GM12878 (cell line): ENCODE results near the gene KIAA0319L. TPM values are rescaled to one million over a fixed set of nuclear protein-coding genes. Genes with fewer than 3 reads are reported as not detected.

Experiments used
- ATAC-seq: fragments of 200-7000 bp; cut with Tn5 transposase; 3 replicates; pipeline ENCODE4 v1.9.1; 2020; ENCODE audit warnings: mild to moderate bottlenecking, moderate library complexity
- BruUV-seq: library from RNA; stranded (reverse); fragments of 400-500 nt; replicated peaks from 2 replicates; lab custom pipeline; 2021; lab: Mats Ljungman, UMichigan
- CTCF ChIA-PET: fragments of 300-600 bp; sonication (Branson Sonifier 250); formaldehyde crosslinking; extraction: SDS; loops from one replicate; lab custom pipeline; 2021; ENCODE audit warnings: inconsistent platforms; lab: Yijun Ruan, JAX
- POLR2A ChIA-PET: fragments of 350-600 bp; formaldehyde crosslinking; extraction: SDS; loops from one replicate; lab custom pipeline; 2021; ENCODE audit warnings: inconsistent platforms; lab: Charles Lee
- RAD21 ChIA-PET: fragments of 300-600 bp; sonication (Branson Sonifier 250); formaldehyde crosslinking; loops from one replicate; lab custom pipeline; 2023; ENCODE audit warnings: antibody characterized with exemption; ENCODE audit not compliant: unreplicated experiment; lab: Charles Lee
- SMC1A ChIA-PET: fragments of 300-600 bp; sonication (Branson Sonifier 250); formaldehyde crosslinking; loops from one replicate; lab custom pipeline; 2023; ENCODE audit not compliant: unreplicated experiment, uncharacterized antibody; lab: Charles Lee
- DNase-seq: peaks from one replicate; pipeline ENCODE4 v3.0.0-alpha.2; 2011; ENCODE audit warnings: low read depth, low spot score
- FAIRE-seq: peaks from 3 replicates; lab custom pipeline; 2011; peaks lifted over from hg19 to GRCh38; lab: Jason Lieb, UNC
- H2AFZ ChIP-seq: 2 replicates; pipeline ENCODE4 v1.6.0; 2011; ENCODE audit warnings: low read depth, low read length, control low read depth; ENCODE audit not compliant: control insufficient read depth
- H3K27ac ChIP-seq: 2 replicates; pipeline ENCODE4 v1.5.1; 2011; ENCODE audit warnings: control low read depth; ENCODE audit not compliant: control insufficient read depth, insufficient read depth
- H3K27me3 ChIP-seq, 2 experiments: replicated peaks in 1 of 2; 2 replicates each; pipeline versions ENCODE4 v1.6.0 to v1.6.1; 2011; ENCODE audit warnings: low read length in 1 of 2; ENCODE audit not compliant: control insufficient read depth in 2 of 2, insufficient read depth in 2 of 2
- H3K36me3 ChIP-seq, 2 experiments: 2 replicates each; pipeline ENCODE4 v1.5.1; 2011; ENCODE audit warnings: low read length in 1 of 2; ENCODE audit not compliant: control insufficient read depth in 2 of 2, insufficient read depth in 2 of 2
- H3K4me1 ChIP-seq: 2 replicates; pipeline ENCODE4 v1.6.1; 2011; ENCODE audit warnings: mild to moderate bottlenecking, low read length, moderate library complexity, mixed read lengths; ENCODE audit not compliant: control insufficient read depth, insufficient read depth
- H3K4me2 ChIP-seq: 2 replicates; pipeline ENCODE4 v1.6.0; 2011; ENCODE audit warnings: control low read depth; ENCODE audit not compliant: control insufficient read depth, insufficient read depth
- H3K4me3 ChIP-seq: fragments of 200-600 bp; sonication (generic); 2 replicates; pipeline ENCODE4 v1.5.1; 2016
- H3K79me2 ChIP-seq: 2 replicates; pipeline ENCODE4 v1.6.0; 2011; ENCODE audit warnings: low read length; ENCODE audit not compliant: control insufficient read depth, insufficient read depth
- H3K9ac ChIP-seq: 2 replicates; pipeline ENCODE4 v1.8.0; 2011; ENCODE audit warnings: low read length, control low read depth, mixed read lengths; ENCODE audit not compliant: control insufficient read depth, insufficient read depth
- H3K9me3 ChIP-seq: replicated peaks from 3 replicates; pipeline ENCODE4 v1.5.1; 2011; ENCODE audit warnings: mild to moderate bottlenecking, low read length; ENCODE audit not compliant: control insufficient read depth, insufficient read depth
- H4K20me1 ChIP-seq: 2 replicates; pipeline ENCODE4 v1.6.0; 2011; ENCODE audit not compliant: control insufficient read depth, insufficient read depth
- CBFB ChIP-seq: IDR thresholded peaks from 2 replicates; pipeline ENCODE4 v1.6.1; 2016; ENCODE audit warnings: antibody characterized with exemption, low read depth
- CHD4 ChIP-seq: fragments of 200-600 bp; sonication (generic); IDR thresholded peaks from 2 replicates; pipeline ENCODE4 v1.6.1; 2016; ENCODE audit warnings: mild to moderate bottlenecking
- EGR1 ChIP-seq, 2 experiments: IDR thresholded peaks; 1 replicate in 1 of 2; 2 replicates in 1 of 2; pipeline ENCODE4 v1.6.1; 2011 to 2012; ENCODE audit warnings: low read depth in 2 of 2, low read length in 2 of 2, borderline replicate concordance in 1 of 2, mild to moderate bottlenecking in 1 of 2, moderate library complexity in 1 of 2
- ETV6 ChIP-seq, 2 experiments: fragments of 450-650 bp in 1 of 2; IDR thresholded peaks in 1 of 2; conservative IDR thresholded peaks in 1 of 2; 2 replicates each; pipeline ENCODE4 v1.6.1; 2014; ENCODE audit warnings: antibody characterized with exemption in 1 of 2, borderline replicate concordance in 1 of 2, low read depth in 1 of 2, mild to moderate bottlenecking in 1 of 2, moderate library complexity in 1 of 2
- HDGF ChIP-seq: fragments of 450-650 bp; IDR thresholded peaks from 2 replicates; pipeline ENCODE4 v1.6.1; 2016; ENCODE audit warnings: antibody characterized with exemption
- MTA2 ChIP-seq: fragments of 450-650 bp; IDR thresholded peaks from 2 replicates; pipeline ENCODE4 v1.6.1; 2016; ENCODE audit warnings: low read depth, mild to moderate bottlenecking, moderate library complexity
- POU2F2 ChIP-seq: IDR thresholded peaks from 3 replicates; pipeline ENCODE4 v1.6.1; 2011; ENCODE audit warnings: low read depth, mild to moderate bottlenecking, low read length, borderline replicate concordance
- RFX5 ChIP-seq: IDR thresholded peaks from 2 replicates; pipeline ENCODE4 v1.6.1; 2011; ENCODE audit warnings: low read depth, low read length, improper control_type of control experiment
- ZNF274 ChIP-seq: IDR thresholded peaks from one replicate; pipeline ENCODE4 v1.8.0; 2011; ENCODE audit not compliant: insufficient read length, insufficient read depth
- WGBS: methylation state at CpG from one replicate; pipeline ENCODE4 v1.1.6; 2016; ENCODE audit warnings: low lambda C conversion rate; ENCODE audit not compliant: insufficient replicate concordance, insufficient coverage; ENCODE audit errors: missing lambda C conversion rate; 5-methylcytosine and 5-hydroxymethylcytosine counted together
- in situ Hi-C: fragments of 300-500 bp; cut with MboI; formaldehyde crosslinking; loops from 9 replicates; pipeline ENCODE4 v1.14.3; 2018; ENCODE audit warnings: mixed read lengths
- intact Hi-C: fragments of 100-400 bp; cut with micrococcal nuclease; formaldehyde crosslinking; loops from one replicate; pipeline ENCODE4 v1.14.2; 2022; ENCODE audit not compliant: unreplicated experiment
- polyA plus RNA-seq, 11 experiments: library from polyadenylated mRNA; depleted of rRNA in 4 of 11; unstranded in 6 of 11; stranded (reverse) in 5 of 11; fragments of >200 nt; fragmentation: Nextera tagmentation in 4 of 11; fragmentation: Illumina TruSeq in 1 of 11; extraction: Ambion mirVana in 4 of 11; extraction: Trizol in 1 of 11; gene quantifications; 1 replicate in 1 of 11; 2 replicates in 10 of 11; pipeline versions ENCODE4 v1.2.1 to v1.2.3, GENCODE V29; 2011 to 2016; ENCODE audit warnings: inconsistent platforms in 2 of 11, missing spikeins in 2 of 11, low read depth in 1 of 11
- total RNA-seq, 4 experiments: library from RNA; depleted of rRNA in 3 of 4; stranded (reverse); fragments of >200 nt in 3 of 4; fragmentation: Illumina TruSeq in 1 of 4; extraction: Trizol in 1 of 4; gene quantifications; 2 replicates each; pipeline versions ENCODE4 v1.2.1 to v1.2.3, GENCODE V29; 2013 to 2021
- TF ChIP-seq, protein P1 (sequence below): IDR thresholded peaks from 2 replicates; pipeline ENCODE4 v1.6.1; 2012; ENCODE audit warnings: improper control_type of control experiment, low read depth, low read length; ENCODE audit not compliant: insufficient replicate concordance
- TF ChIP-seq, protein P2 (sequence below): IDR thresholded peaks from 2 replicates; pipeline ENCODE4 v1.6.1; 2012; ENCODE audit warnings: low read depth, low read length, improper control_type of control experiment

KIAA0319L gene
- total and polyA plus RNA-seq, 10 of the 15 experiments (the other 5 are each of a cell fraction or from before 2014, with no cell fraction given): 2.6 to 57.8 (median 25.4) TPM

DNA sequence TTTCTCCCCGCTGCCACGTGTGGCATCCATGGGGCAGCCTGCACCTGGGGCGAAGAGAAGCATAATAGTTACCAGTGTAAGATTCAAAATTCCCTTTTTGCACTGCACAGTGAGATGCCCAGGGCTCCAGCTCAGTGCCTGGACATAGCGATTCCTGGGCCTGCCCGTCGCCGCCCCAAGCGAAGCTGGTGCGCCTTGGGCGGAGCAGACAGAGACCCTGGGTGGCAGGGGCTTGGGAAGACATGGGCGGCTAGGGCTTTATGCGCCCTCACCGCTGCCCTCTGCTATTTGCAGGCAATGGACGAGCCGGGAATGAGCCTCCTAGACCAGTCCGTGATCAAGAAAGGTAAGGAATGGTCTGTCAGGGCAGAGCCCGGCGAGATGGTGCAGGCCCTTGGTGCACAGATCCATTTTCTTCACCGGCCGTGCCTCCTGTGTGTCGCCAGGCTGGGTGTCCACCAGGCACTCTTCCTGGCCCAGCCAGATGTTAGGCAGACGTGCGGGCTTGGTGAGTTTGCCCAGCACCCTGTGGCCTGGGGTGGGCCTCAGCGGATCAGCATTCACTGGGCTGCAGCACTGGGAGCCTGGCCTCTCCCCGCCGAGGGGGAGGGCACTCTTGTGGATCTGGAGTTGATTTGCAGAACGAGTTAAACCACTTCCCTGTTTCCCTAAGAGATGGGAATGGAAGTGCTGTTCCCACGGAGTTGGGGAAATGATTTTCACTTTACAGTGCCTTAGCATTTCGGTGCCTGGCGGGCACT, 17.6 kb upstream of the KIAA0319L start:
- no peaks in the 10 kb centered on the region; the same call in 1 of the 2 replicates for H3K79me2 ChIP-seq
- H3K27me3 ChIP-seq: peaks cover 0 to 2% of the 10 kb centered on the region in 2 experiments; a peak in 2 of 4 replicates
- ATAC-seq: no peak
- in situ Hi-C loops (no loop called here), intact Hi-C loops (no loop called here)
- DNase-seq: no peak
- no peak overlapping the region for H3K27ac ChIP-seq
- RAD21 ChIA-PET: no interaction called here
- CTCF ChIA-PET: interaction anchor here (1.0 kb wide), 1 partner anchor 141 kb away, joined by 3 read pairs; no protein-coding TSS in a partner anchor
- POLR2A ChIA-PET: no interaction called here
- no peak overlapping the region for H3K9ac ChIP-seq
- no peak overlapping the region for H3K4me2 ChIP-seq
- H3K9me3 ChIP-seq: no peaks in the 10 kb centered on the region
- no peaks in the 10 kb centered on the region for H4K20me1 ChIP-seq
- SMC1A ChIA-PET: no interaction called here
- no peak overlapping the region for H2AFZ ChIP-seq
- H3K4me3 ChIP-seq: no peak overlapping the region
- no peak for FAIRE-seq
- TF ChIP-seq CHD4 (no peak), MTA2 (no peak), HDGF (no peak), RFX5 (no peak), ETV6 (conservative IDR thresholded peaks at IDR 0.05 in 1 of 2, IDR thresholded peaks at IDR 0.05 in 1 of 2; ENCODE audit: borderline replicate concordance in 1 of 2, low read depth in 1 of 2) (no peak), POU2F2 (no peak), ZNF274 (no peak), EGR1 (IDR thresholded peaks at IDR 0.05; ENCODE audit: borderline replicate concordance in 1 of 2, low read depth in 2 of 2, low read length in 2 of 2) (no peak), CBFB (no peak)
- TF ChIP-seq, protein P1, sequence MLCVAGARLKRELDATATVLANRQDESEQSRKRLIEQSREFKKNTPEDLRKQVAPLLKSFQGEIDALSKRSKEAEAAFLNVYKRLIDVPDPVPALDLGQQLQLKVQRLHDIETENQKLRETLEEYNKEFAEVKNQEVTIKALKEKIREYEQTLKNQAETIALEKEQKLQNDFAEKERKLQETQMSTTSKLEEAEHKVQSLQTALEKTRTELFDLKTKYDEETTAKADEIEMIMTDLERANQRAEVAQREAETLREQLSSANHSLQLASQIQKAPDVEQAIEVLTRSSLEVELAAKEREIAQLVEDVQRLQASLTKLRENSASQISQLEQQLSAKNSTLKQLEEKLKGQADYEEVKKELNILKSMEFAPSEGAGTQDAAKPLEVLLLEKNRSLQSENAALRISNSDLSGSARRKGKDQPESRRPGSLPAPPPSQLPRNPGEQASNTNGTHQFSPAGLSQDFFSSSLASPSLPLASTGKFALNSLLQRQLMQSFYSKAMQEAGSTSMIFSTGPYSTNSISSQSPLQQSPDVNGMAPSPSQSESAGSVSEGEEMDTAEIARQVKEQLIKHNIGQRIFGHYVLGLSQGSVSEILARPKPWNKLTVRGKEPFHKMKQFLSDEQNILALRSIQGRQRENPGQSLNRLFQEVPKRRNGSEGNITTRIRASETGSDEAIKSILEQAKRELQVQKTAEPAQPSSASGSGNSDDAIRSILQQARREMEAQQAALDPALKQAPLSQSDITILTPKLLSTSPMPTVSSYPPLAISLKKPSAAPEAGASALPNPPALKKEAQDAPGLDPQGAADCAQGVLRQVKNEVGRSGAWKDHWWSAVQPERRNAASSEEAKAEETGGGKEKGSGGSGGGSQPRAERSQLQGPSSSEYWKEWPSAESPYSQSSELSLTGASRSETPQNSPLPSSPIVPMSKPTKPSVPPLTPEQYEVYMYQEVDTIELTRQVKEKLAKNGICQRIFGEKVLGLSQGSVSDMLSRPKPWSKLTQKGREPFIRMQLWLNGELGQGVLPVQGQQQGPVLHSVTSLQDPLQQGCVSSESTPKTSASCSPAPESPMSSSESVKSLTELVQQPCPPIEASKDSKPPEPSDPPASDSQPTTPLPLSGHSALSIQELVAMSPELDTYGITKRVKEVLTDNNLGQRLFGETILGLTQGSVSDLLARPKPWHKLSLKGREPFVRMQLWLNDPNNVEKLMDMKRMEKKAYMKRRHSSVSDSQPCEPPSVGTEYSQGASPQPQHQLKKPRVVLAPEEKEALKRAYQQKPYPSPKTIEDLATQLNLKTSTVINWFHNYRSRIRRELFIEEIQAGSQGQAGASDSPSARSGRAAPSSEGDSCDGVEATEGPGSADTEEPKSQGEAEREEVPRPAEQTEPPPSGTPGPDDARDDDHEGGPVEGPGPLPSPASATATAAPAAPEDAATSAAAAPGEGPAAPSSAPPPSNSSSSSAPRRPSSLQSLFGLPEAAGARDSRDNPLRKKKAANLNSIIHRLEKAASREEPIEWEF: no peak
- TF ChIP-seq, protein P2, sequence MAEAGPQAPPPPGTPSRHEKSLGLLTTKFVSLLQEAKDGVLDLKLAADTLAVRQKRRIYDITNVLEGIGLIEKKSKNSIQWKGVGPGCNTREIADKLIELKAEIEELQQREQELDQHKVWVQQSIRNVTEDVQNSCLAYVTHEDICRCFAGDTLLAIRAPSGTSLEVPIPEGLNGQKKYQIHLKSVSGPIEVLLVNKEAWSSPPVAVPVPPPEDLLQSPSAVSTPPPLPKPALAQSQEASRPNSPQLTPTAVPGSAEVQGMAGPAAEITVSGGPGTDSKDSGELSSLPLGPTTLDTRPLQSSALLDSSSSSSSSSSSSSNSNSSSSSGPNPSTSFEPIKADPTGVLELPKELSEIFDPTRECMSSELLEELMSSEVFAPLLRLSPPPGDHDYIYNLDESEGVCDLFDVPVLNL: no peak
- BruUV-seq: no TSS peak
- 94% methylated on average over 30 of the region's 30 CpGs for WGBS
- no peaks in the 10 kb centered on the region for H3K36me3 ChIP-seq
- H3K4me1 ChIP-seq: peaks cover 16% of the 10 kb centered on the region
